Measurements from ENCODE around the gene TTC33. TPM values are rescaled to one million over a fixed set of nuclear protein-coding genes. Genes with fewer than 3 reads are reported as not detected.

TTC33 gene
- total and polyA plus RNA-seq, 2 donors (not counting 1 experiment from before 2014, with no cell fraction given), result 2.1 to 15.8 TPM

DNA sequence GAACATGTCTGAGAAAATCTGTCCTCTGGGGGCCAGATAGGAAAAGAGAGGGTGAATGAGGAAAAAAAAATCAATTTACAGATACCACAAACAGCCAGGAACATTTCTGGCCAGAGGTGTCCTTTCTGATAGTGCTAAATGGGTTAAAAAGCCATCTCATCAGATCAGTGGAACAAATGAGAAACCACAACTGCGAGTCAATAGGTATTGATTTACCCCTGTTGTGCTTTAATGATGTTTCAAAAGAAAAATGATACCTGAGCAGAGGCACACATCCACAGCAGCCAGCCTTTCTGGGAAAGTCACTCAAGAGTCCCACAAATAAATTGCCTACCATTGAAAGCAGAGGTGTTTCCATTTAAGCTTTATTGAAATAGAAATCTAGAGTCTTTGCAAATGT, 155.4 kb downstream of the TTC33 start:
- no peak for DNase-seq
- Histone ChIP-seq H3K36me3 (replicated peaks in 1 of 2; ENCODE audit: control extremely low read depth in 1 of 2, control insufficient read depth in 1 of 2, extremely low read depth in 1 of 2, insufficient read depth in 2 of 2, low read length in 1 of 2) (no peaks in the 10 kb centered on the region), H3K27me3 (replicated peaks in 1 of 4; ENCODE audit: control extremely low read depth in 1 of 4, control insufficient read depth in 3 of 4, insufficient read depth in 4 of 4, low read length in 3 of 4) (no peaks in the 10 kb centered on the region), H3K9me3 (ENCODE audit: control extremely low read depth in 1 of 3, control insufficient read depth in 2 of 3, insufficient read depth in 1 of 3, low read length in 2 of 3) (no peaks in the 10 kb centered on the region), H2AFZ (ENCODE audit: insufficient read depth, low read depth, low read length, poor library complexity, severe bottlenecking) (no peak overlapping the region), H3K4me1 (ENCODE audit: control insufficient read depth in 2 of 2, insufficient read depth in 2 of 2, low read length in 2 of 2) (peaks cover 21 to 29% of the 10 kb centered on the region in 2 donors), H3K79me2 (ENCODE audit: control insufficient read depth, insufficient read depth, low read length) (no peaks in the 10 kb centered on the region), H4K20me1 (ENCODE audit: control insufficient read depth, insufficient read depth, low read length, poor library complexity, severe bottlenecking) (no peaks in the 10 kb centered on the region), H3K9ac (ENCODE audit: low read length) (no peak overlapping the region), H3K4me2 (replicated peaks; ENCODE audit: low read depth, low read length, poor library complexity, severe bottlenecking) (no peak overlapping the region), H3K4me3 (ENCODE audit: control extremely low read depth in 1 of 5, extremely low read depth in 1 of 5, insufficient read depth in 1 of 5, low read depth in 2 of 5, low read length in 4 of 5) (no peak overlapping the region), H3K27ac (ENCODE audit: low read length in 2 of 2) (no peak overlapping the region)
- intact Hi-C loops (cut with micrococcal nuclease), result no loop called here
- Mint-ChIP-seq H3K4me3 (no peak overlapping the region), H3K9me3 (ENCODE audit: insufficient read depth) (no peaks in the 10 kb centered on the region), H3K4me1 (peaks cover 39% of the 10 kb centered on the region), H3K27ac (no peak overlapping the region), H3K27me3 (no peaks in the 10 kb centered on the region)
- WGBS (ENCODE audit: insufficient coverage), result no CpG with 5 or more reads among the region's 1 CpG
- no peak for ATAC-seq (ENCODE audit: low read depth)
- ChIA-PET POLR2A (no interaction called here), CTCF (no interaction called here)
- TF ChIP-seq, protein P1, sequence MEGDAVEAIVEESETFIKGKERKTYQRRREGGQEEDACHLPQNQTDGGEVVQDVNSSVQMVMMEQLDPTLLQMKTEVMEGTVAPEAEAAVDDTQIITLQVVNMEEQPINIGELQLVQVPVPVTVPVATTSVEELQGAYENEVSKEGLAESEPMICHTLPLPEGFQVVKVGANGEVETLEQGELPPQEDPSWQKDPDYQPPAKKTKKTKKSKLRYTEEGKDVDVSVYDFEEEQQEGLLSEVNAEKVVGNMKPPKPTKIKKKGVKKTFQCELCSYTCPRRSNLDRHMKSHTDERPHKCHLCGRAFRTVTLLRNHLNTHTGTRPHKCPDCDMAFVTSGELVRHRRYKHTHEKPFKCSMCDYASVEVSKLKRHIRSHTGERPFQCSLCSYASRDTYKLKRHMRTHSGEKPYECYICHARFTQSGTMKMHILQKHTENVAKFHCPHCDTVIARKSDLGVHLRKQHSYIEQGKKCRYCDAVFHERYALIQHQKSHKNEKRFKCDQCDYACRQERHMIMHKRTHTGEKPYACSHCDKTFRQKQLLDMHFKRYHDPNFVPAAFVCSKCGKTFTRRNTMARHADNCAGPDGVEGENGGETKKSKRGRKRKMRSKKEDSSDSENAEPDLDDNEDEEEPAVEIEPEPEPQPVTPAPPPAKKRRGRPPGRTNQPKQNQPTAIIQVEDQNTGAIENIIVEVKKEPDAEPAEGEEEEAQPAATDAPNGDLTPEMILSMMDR (IDR thresholded peaks at IDR 0.05), result no peak
- TF ChIP-seq EZH2 (IDR thresholded peaks at IDR 0.05; ENCODE audit: borderline replicate concordance, insufficient read depth, low read depth, low read length, poor library complexity, severe bottlenecking), result no peak

DNA sequence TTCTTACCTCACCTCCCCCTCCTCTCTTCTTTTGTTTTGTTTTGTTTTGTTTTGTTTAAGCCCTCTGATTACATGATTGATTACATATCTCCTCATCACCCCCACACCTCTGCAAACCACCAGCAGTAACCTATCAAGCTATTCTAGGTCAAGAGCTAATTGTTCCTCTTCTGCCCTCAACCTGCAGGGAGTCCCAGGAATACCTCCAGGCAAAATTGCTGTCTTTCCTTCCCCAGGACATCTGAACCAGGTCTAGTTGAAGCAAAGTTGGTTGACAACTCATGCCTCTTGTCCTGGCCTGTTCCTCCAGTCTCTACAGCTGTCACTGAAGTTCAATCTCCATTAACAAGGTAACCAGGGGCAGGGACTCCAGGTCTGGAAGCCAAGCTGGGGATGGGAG, 156.1 kb downstream of the TTC33 start:
- H3K4me1 ChIP-seq (ENCODE audit: control insufficient read depth in 2 of 2, insufficient read depth in 2 of 2, low read length in 2 of 2), result peaks cover 15 to 22% of the 10 kb centered on the region in 2 donors
- Mint-ChIP-seq H3K27ac (no peak overlapping the region), H3K9me3 (ENCODE audit: insufficient read depth) (no peaks in the 10 kb centered on the region), H3K27me3 (no peaks in the 10 kb centered on the region), H3K4me3 (no peak overlapping the region), H3K4me1 (peaks cover 35% of the 10 kb centered on the region)
- H4K20me1 ChIP-seq (ENCODE audit: control insufficient read depth, insufficient read depth, low read length, poor library complexity, severe bottlenecking), result no peaks in the 10 kb centered on the region
- intact Hi-C loops (cut with micrococcal nuclease), result loop anchor here (10.0 kb wide), 2 partner anchors 375 to 575 kb away; no protein-coding TSS in a partner anchor
- DNase-seq, result no peak
- H3K27me3 ChIP-seq (replicated peaks in 1 of 4; ENCODE audit: control extremely low read depth in 1 of 4, control insufficient read depth in 3 of 4, insufficient read depth in 4 of 4, low read length in 3 of 4), result no peaks in the 10 kb centered on the region
- no peak for ATAC-seq (ENCODE audit: low read depth)
- H3K4me2 ChIP-seq (replicated peaks; ENCODE audit: low read depth, low read length, poor library complexity, severe bottlenecking), result no peak overlapping the region
- TF ChIP-seq, protein P1 (IDR thresholded peaks at IDR 0.05), result no peak
- TF ChIP-seq EZH2 (IDR thresholded peaks at IDR 0.05; ENCODE audit: borderline replicate concordance, insufficient read depth, low read depth, low read length, poor library complexity, severe bottlenecking), result no peak
- H2AFZ ChIP-seq (ENCODE audit: insufficient read depth, low read depth, low read length, poor library complexity, severe bottlenecking), result no peak overlapping the region
- H3K9me3 ChIP-seq (ENCODE audit: control extremely low read depth in 1 of 3, control insufficient read depth in 2 of 3, insufficient read depth in 1 of 3, low read length in 2 of 3), result no peaks in the 10 kb centered on the region
- no peak overlapping the region for H3K27ac ChIP-seq (ENCODE audit: low read length in 2 of 2)
- ChIA-PET POLR2A (no interaction called here), CTCF (no interaction called here)
- no peak overlapping the region for H3K9ac ChIP-seq (ENCODE audit: low read length)
- H3K79me2 ChIP-seq (ENCODE audit: control insufficient read depth, insufficient read depth, low read length), result no peaks in the 10 kb centered on the region
- H3K36me3 ChIP-seq (replicated peaks in 1 of 2; ENCODE audit: control extremely low read depth in 1 of 2, control insufficient read depth in 1 of 2, extremely low read depth in 1 of 2, insufficient read depth in 2 of 2, low read length in 1 of 2), result no peaks in the 10 kb centered on the region
- no peak overlapping the region for H3K4me3 ChIP-seq (ENCODE audit: control extremely low read depth in 1 of 5, extremely low read depth in 1 of 5, insufficient read depth in 1 of 5, low read depth in 2 of 5, low read length in 4 of 5)
